ENCODE measurements around the gene RALGAPA1.
"Not testable (repeated sequence)": the region's sequence is repeated elsewhere in the genome, so short reads cannot be mapped to it uniquely, and the experiment has no call there.

The RALGAPA1 gene

GRCh38 chr14:35826952-35827416 is 17.9 kb upstream of the RALGAPA1 start:
- Histone ChIP-seq H3K9ac (ENCODE audit: insufficient read length, low read depth) (peak overlapping the region; percentile 79), H3K36me3 (ENCODE audit: insufficient read depth, insufficient read length, low read length) (peaks cover 3% of the 10 kb centered on the region), H3K4me1 (ENCODE audit: insufficient read depth, insufficient read length) (no peaks in the 10 kb centered on the region), H3K4me3 (ENCODE audit: insufficient read length, low read depth) (peak overlapping the region; percentile 95), H3K27me3 (ENCODE audit: insufficient read depth, insufficient read length) (no peaks in the 10 kb centered on the region), H3K9me3 (ENCODE audit: insufficient read depth, low read length) (no peaks in the 10 kb centered on the region)
- TF ChIP-seq SUZ12 (IDR thresholded peaks at IDR 0.05; ENCODE audit: extremely low read depth, insufficient read depth, insufficient read length): no peak
- no peak for TF ChIP-seq YY1 (IDR thresholded peaks at IDR 0.05; ENCODE audit: insufficient read depth, insufficient read length)
- TF ChIP-seq ZNF274 (IDR thresholded peaks at IDR 0.05; ENCODE audit: low read depth, low read length): no peak
- no peak for DNase-seq (ENCODE audit: low read depth, low spot score)

DNA sequence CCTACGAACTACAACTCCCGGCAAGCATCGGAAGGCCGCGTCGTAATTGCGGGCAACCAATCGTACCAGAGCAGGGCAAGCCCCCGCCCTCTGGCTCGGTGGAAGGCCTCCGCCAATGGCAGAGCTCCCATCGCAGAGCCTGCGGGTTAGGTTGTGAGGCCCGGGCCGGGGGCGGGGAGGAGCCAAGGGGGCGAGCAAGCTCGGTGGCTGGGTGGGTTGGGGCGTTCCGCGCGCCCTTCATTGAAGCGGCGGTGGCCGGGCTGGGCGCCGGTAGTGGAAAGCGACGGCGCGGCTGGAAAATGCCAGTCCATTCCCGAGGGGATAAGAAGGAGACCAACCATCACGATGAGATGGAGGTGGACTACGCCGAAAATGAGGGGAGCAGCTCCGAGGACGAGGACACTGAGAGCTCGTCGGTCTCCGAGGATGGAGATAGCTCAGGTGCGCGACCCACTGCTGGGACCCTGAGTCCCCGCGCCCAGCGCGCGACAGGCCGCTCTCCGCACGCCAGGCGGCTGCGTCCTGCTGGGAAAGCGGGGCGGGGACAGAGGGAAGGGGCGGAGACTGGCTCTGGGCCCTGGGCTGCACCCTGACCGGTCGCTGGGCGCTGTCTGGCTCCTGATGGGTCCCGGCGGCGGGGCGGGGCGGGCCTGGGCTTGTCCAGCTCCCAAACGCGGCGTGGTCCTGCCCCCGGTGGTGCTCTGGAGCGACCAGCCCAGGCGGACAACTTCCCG is 17.3 kb upstream of the RALGAPA1 start, which contains the start of gene BRMS1L:
Gene BRMS1L, plus strand, starts transcription at position 121 of the 734 bp plus-strand sequence. Its CDS starts 179 bp downstream, at position 300.
- Histone ChIP-seq H3K27me3 (ENCODE audit: insufficient read depth, insufficient read length) (no peaks in the 10 kb centered on the region), H3K4me3 (ENCODE audit: insufficient read length, low read depth) (peak within 1 kb of the TSS; percentile 95), H3K36me3 (ENCODE audit: insufficient read depth, insufficient read length, low read length) (no peaks in the 10 kb centered on the region), H3K9me3 (ENCODE audit: insufficient read depth, low read length) (no peaks in the 10 kb centered on the region), H3K4me1 (ENCODE audit: insufficient read depth, insufficient read length) (no peaks in the 10 kb centered on the region), H3K9ac (ENCODE audit: insufficient read length, low read depth) (peak within 1 kb of the TSS; percentile 98)
- peak; percentile 95 for DNase-seq (ENCODE audit: low read depth, low spot score)
- no peak for TF ChIP-seq YY1 (IDR thresholded peaks at IDR 0.05; ENCODE audit: insufficient read depth, insufficient read length)
- TF ChIP-seq SUZ12 (IDR thresholded peaks at IDR 0.05; ENCODE audit: extremely low read depth, insufficient read depth, insufficient read length): no peak
- no peak for TF ChIP-seq ZNF274 (IDR thresholded peaks at IDR 0.05; ENCODE audit: low read depth, low read length)

DNA sequence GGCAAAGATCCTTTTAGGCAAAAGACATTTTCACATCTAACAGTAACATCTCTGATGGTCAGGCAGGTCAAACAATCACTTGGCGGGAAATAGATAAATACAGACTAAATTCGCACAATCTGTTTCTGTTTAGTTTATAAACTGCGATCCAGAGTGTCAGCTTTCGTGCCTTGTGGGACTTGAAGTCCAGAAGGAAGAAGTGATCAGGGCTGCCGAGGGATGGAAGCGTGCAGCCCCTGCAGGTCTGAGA is 16.8 kb upstream of the RALGAPA1 start:
- H3K9ac ChIP-seq (ENCODE audit: insufficient read length, low read depth): peak overlapping the region; percentile 61
- no peak for TF ChIP-seq ZNF274 (IDR thresholded peaks at IDR 0.05; ENCODE audit: low read depth, low read length)
- no peak for TF ChIP-seq YY1 (IDR thresholded peaks at IDR 0.05; ENCODE audit: insufficient read depth, insufficient read length)
- no peak for TF ChIP-seq SUZ12 (IDR thresholded peaks at IDR 0.05; ENCODE audit: extremely low read depth, insufficient read depth, insufficient read length)
- peak overlapping the region; percentile 46 for H3K4me3 ChIP-seq (ENCODE audit: insufficient read length, low read depth)

GRCh38 chr14:35824446-35825165 is 15.5 kb upstream of the RALGAPA1 start:
- not testable (repeated sequence) for H3K27me3 ChIP-seq (ENCODE audit: insufficient read depth, insufficient read length); DNase-seq (ENCODE audit: low read depth, low spot score); H3K36me3 ChIP-seq (ENCODE audit: insufficient read depth, insufficient read length, low read length); H3K4me3 ChIP-seq (ENCODE audit: insufficient read length, low read depth); H3K4me1 ChIP-seq (ENCODE audit: insufficient read depth, insufficient read length); H3K9me3 ChIP-seq (ENCODE audit: insufficient read depth, low read length); H3K9ac ChIP-seq (ENCODE audit: insufficient read length, low read depth)

More for the DNA sequence above, 16.8 kb upstream of the RALGAPA1 start:
- Histone ChIP-seq H3K27me3 (ENCODE audit: insufficient read depth, insufficient read length) (no peaks in the 10 kb centered on the region), H3K9me3 (ENCODE audit: insufficient read depth, low read length) (no peaks in the 10 kb centered on the region), H3K4me1 (ENCODE audit: insufficient read depth, insufficient read length) (no peaks in the 10 kb centered on the region), H3K36me3 (ENCODE audit: insufficient read depth, insufficient read length, low read length) (no peaks in the 10 kb centered on the region)
- DNase-seq (ENCODE audit: low read depth, low spot score): no peak

- DNase-seq (ENCODE audit: low read depth, low spot score): no peak
- Histone ChIP-seq H3K9me3 (ENCODE audit: insufficient read depth, low read length) (no peaks in the 10 kb centered on the region), H3K36me3 (ENCODE audit: insufficient read depth, insufficient read length, low read length) (no peaks in the 10 kb centered on the region), H3K27me3 (ENCODE audit: insufficient read depth, insufficient read length) (no peaks in the 10 kb centered on the region), H3K9ac (ENCODE audit: insufficient read length, low read depth) (no peak overlapping the region), H3K4me1 (ENCODE audit: insufficient read depth, insufficient read length) (no peaks in the 10 kb centered on the region), H3K4me3 (ENCODE audit: insufficient read length, low read depth) (no peak overlapping the region)
- TF ChIP-seq YY1 (IDR thresholded peaks at IDR 0.05; ENCODE audit: insufficient read depth, insufficient read length) (no peak), SUZ12 (IDR thresholded peaks at IDR 0.05; ENCODE audit: extremely low read depth, insufficient read depth, insufficient read length) (no peak)
Observed at GRCh38 chr14:35822501-35822900, 13.4 kb upstream of the RALGAPA1 start.

DNA sequence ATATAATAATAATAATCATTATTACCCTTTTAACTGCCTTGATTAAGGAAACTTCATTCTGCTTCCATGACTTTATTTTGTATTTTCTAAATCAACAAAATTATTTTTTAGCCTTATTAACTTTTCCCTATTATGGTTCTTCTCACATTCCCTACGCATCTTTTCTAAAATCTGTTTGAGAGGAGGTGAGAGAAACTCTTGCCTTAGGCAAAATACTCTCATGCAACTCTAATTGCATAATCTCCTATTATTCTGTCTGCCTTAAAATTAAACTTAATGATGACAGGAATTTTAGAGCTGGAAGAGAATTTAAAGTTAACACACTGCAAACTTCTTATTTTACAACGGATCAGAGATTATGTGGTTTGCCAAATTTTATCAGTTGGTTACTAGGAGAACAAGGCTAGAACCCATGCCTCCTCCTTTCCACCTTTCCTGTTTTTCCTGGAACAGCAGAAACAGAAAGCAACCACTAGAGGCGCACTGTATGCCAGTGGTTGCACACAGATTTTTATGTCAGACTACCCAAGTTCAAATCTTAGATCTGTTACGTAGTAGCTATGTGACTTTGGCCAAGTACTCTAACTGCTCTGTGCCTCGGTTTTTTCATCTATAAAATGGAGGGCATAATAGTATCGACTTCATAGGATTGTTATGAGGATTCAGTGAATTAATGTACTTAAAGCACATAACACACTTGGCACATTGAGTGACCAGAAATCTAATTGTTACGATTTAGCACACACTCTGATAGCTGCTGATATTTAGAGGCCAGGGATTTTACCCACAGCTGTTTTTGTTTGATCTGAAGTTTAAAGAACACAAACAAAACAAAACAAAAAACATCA is 12.7 kb upstream of the RALGAPA1 start:
- Histone ChIP-seq H3K36me3 (ENCODE audit: insufficient read depth, insufficient read length, low read length) (no peaks in the 10 kb centered on the region), H3K4me3 (ENCODE audit: insufficient read length, low read depth) (no peak overlapping the region), H3K4me1 (ENCODE audit: insufficient read depth, insufficient read length) (no peaks in the 10 kb centered on the region), H3K9me3 (ENCODE audit: insufficient read depth, low read length) (no peaks in the 10 kb centered on the region), H3K27me3 (ENCODE audit: insufficient read depth, insufficient read length) (no peaks in the 10 kb centered on the region), H3K9ac (ENCODE audit: insufficient read length, low read depth) (no peak overlapping the region)
- TF ChIP-seq ZNF274 (IDR thresholded peaks at IDR 0.05; ENCODE audit: low read depth, low read length): no peak
- no peak for TF ChIP-seq YY1 (IDR thresholded peaks at IDR 0.05; ENCODE audit: insufficient read depth, insufficient read length)
- TF ChIP-seq SUZ12 (IDR thresholded peaks at IDR 0.05; ENCODE audit: extremely low read depth, insufficient read depth, insufficient read length): no peak
- no peak for DNase-seq (ENCODE audit: low read depth, low spot score)
